ENCODE data around the gene JAK2.

The JAK2 gene

DNA sequence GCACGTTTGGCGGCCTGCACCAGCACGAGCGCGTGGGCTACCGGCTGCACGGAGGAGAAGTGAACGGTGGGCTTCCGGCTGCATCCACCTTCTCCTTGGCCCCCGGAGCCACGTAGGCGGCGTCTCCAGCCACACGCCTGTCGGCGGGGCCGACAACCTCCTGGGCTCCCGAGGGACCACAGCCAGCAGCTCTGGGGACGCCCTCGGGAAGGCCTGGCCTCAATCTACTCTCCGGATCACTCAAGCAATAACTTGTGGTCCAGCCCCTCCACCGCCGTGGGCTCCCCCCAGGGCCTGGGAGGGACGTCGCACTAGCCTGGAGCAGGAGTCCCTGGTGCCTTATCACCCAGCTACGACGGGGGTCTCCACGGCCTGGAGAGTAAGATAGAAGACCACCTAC is 126.6 kb downstream of the JAK2 start:
- DNase-seq (ENCODE audit: low read depth) = no peak
- TF ChIP-seq, protein P1, sequence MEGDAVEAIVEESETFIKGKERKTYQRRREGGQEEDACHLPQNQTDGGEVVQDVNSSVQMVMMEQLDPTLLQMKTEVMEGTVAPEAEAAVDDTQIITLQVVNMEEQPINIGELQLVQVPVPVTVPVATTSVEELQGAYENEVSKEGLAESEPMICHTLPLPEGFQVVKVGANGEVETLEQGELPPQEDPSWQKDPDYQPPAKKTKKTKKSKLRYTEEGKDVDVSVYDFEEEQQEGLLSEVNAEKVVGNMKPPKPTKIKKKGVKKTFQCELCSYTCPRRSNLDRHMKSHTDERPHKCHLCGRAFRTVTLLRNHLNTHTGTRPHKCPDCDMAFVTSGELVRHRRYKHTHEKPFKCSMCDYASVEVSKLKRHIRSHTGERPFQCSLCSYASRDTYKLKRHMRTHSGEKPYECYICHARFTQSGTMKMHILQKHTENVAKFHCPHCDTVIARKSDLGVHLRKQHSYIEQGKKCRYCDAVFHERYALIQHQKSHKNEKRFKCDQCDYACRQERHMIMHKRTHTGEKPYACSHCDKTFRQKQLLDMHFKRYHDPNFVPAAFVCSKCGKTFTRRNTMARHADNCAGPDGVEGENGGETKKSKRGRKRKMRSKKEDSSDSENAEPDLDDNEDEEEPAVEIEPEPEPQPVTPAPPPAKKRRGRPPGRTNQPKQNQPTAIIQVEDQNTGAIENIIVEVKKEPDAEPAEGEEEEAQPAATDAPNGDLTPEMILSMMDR (conservative IDR thresholded peaks at IDR 0.05; ENCODE audit: low read depth, low read length) = no peak
- no peak overlapping the region for H3K4me3 ChIP-seq (ENCODE audit: low read length)

GRCh38 chr9:5112109-5112592 is 127.1 kb downstream of the JAK2 start:
- no peak overlapping the region for H3K4me3 ChIP-seq (ENCODE audit: low read length)
- TF ChIP-seq, protein P1 (conservative IDR thresholded peaks at IDR 0.05; ENCODE audit: low read depth, low read length) = no peak
- no peak for DNase-seq (ENCODE audit: low read depth)

GRCh38 chr9:5112646-5113045 is 127.6 kb downstream of the JAK2 start:
- no peak for DNase-seq (ENCODE audit: low read depth)
- TF ChIP-seq, protein P1 (conservative IDR thresholded peaks at IDR 0.05; ENCODE audit: low read depth, low read length) = no peak
- H3K4me3 ChIP-seq (ENCODE audit: low read length) = no peak overlapping the region

DNA sequence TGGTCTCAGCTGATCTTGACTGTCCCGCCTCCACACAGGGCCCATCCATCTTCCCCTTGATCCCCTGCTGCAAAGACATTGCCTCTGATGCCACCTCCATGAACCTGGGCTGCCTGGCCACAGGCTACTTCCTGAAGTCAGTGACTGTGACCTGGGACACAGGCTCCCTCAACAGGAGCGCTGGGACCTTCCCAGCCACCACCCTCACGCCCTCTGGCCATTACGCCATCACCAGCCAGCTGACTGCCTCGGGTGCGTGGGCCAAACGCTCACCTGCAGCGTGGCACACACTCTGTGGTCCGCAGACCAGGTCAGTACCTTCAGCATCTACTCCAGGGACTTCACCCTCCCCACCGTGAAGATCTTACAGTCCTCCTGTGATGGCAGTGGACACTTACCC is 128.5 kb downstream of the JAK2 start:
- DNase-seq (ENCODE audit: low read depth) = no peak
- TF ChIP-seq, protein P1 (conservative IDR thresholded peaks at IDR 0.05; ENCODE audit: low read depth, low read length) = no peak
- H3K4me3 ChIP-seq (ENCODE audit: low read length) = no peak overlapping the region

- no peak overlapping the region for H3K4me3 ChIP-seq (ENCODE audit: low read length)
- TF ChIP-seq, protein P1 (conservative IDR thresholded peaks at IDR 0.05; ENCODE audit: low read depth, low read length) = no peak
- no peak for DNase-seq (ENCODE audit: low read depth)
Observed at GRCh38 chr9:5113994-5114748, 129.1 kb downstream of the JAK2 start.

DNA sequence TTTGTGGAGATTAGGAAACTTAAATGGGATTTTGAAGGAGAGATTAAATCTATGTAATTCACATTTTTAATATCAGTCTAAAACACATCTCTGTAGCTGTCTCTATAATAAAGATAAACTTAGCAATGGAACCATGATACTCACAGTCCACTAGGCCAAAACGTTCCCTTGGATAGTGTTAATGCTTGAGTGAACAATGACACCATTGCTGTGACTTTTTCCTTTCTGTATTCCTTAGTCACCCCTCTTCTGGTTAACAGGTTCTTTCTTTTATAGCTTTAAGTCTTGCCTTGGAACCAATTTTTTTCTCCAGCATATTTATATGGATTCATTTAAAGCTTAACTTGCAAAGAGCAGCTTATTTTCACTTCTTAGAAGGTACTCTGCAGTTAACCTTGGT is 137.0 kb downstream of the JAK2 start:
- TF ChIP-seq, protein P1 (conservative IDR thresholded peaks at IDR 0.05; ENCODE audit: low read depth, low read length) = no peak
- no peak overlapping the region for H3K4me3 ChIP-seq (ENCODE audit: low read length)
- DNase-seq (ENCODE audit: low read depth) = no peak

- TF ChIP-seq, protein P1 (conservative IDR thresholded peaks at IDR 0.05; ENCODE audit: low read depth, low read length) = no peak
- DNase-seq (ENCODE audit: low read depth) = no peak
- no peak overlapping the region for H3K4me3 ChIP-seq (ENCODE audit: low read length)
Observed at GRCh38 chr9:5122516-5122915, 137.4 kb downstream of the JAK2 start.

All from retinal pigment epithelial cell (primary cell).